Rectal smooth muscle tissue (tissue), 1 donor: ENCODE data around the gene PBX4.

Source experiments
- H3K27ac ChIP-seq: one replicate; pipeline ENCODE4 v1.7.0; 2013; ENCODE audit warnings: low read depth, low read length, inconsistent platforms
- H3K27me3 ChIP-seq: one replicate; pipeline ENCODE4 v1.7.0; 2013; ENCODE audit warnings: low read length; ENCODE audit not compliant: control insufficient read depth, insufficient read depth
- H3K36me3 ChIP-seq: one replicate; pipeline ENCODE4 v1.7.0; 2013; ENCODE audit warnings: low read length; ENCODE audit not compliant: control insufficient read depth, insufficient read depth
- H3K4me1 ChIP-seq: one replicate; pipeline ENCODE4 v1.7.0; 2013; ENCODE audit warnings: low read length; ENCODE audit not compliant: control insufficient read depth, insufficient read depth
- H3K4me3 ChIP-seq: one replicate; pipeline ENCODE4 v1.7.0; 2013; ENCODE audit warnings: low read length
- H3K9ac ChIP-seq: one replicate; pipeline ENCODE4 v1.7.0; 2013; ENCODE audit warnings: low read length

The PBX4 gene

GRCh38 chr19:19568802-19569756, 49.4 kb downstream of the PBX4 start:
- no peak overlapping the region for H3K4me3 ChIP-seq
- H3K4me1 ChIP-seq, result no peaks in the 10 kb centered on the region
- no peak overlapping the region for H3K27ac ChIP-seq
- no peak overlapping the region for H3K9ac ChIP-seq
- no peaks in the 10 kb centered on the region for H3K36me3 ChIP-seq
- no peaks in the 10 kb centered on the region for H3K27me3 ChIP-seq

GRCh38 chr19:19567391-19567790, 51.1 kb downstream of the PBX4 start:
- H3K4me1 ChIP-seq, result no peaks in the 10 kb centered on the region
- H3K27me3 ChIP-seq, result no peaks in the 10 kb centered on the region
- H3K36me3 ChIP-seq, result no peaks in the 10 kb centered on the region
- no peak overlapping the region for H3K27ac ChIP-seq
- no peak overlapping the region for H3K4me3 ChIP-seq
- H3K9ac ChIP-seq, result no peak overlapping the region

DNA sequence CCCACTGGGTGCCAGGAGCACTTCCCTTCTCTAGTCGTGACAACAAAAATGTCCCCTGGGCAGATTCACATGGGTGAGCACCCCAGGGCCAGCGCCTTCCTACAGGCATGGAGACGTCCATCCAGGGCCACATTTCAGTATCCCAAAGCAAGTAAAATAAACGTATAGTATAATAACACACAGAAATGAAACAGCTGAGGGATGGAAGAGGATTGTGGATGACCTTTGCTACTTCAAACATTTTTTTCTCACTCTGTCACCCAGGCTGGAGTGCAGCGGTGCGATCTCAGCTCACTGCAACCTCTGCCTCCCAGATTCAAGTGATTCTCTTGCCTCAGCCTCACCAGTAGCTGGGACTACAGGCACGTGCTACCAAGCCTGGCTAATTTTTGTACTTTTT, 52.2 kb downstream of the PBX4 start:
- no peak overlapping the region for H3K27ac ChIP-seq
- H3K4me3 ChIP-seq, result no peak overlapping the region
- no peaks in the 10 kb centered on the region for H3K36me3 ChIP-seq
- no peak overlapping the region for H3K9ac ChIP-seq
- H3K4me1 ChIP-seq, result no peaks in the 10 kb centered on the region
- no peaks in the 10 kb centered on the region for H3K27me3 ChIP-seq

GRCh38 chr19:19563348-19563848, 55.1 kb downstream of the PBX4 start:
- Histone ChIP-seq H3K9ac (no peak overlapping the region), H3K36me3 (no peaks in the 10 kb centered on the region), H3K27me3 (no peaks in the 10 kb centered on the region), H3K4me1 (no peaks in the 10 kb centered on the region), H3K27ac (no peak overlapping the region), H3K4me3 (no peak overlapping the region)

GRCh38 chr19:19562665-19563347, 55.7 kb downstream of the PBX4 start:
- Histone ChIP-seq H3K4me3 (no peak overlapping the region), H3K27ac (no peak overlapping the region), H3K36me3 (no peaks in the 10 kb centered on the region), H3K27me3 (no peaks in the 10 kb centered on the region), H3K9ac (no peak overlapping the region), H3K4me1 (no peaks in the 10 kb centered on the region)

DNA sequence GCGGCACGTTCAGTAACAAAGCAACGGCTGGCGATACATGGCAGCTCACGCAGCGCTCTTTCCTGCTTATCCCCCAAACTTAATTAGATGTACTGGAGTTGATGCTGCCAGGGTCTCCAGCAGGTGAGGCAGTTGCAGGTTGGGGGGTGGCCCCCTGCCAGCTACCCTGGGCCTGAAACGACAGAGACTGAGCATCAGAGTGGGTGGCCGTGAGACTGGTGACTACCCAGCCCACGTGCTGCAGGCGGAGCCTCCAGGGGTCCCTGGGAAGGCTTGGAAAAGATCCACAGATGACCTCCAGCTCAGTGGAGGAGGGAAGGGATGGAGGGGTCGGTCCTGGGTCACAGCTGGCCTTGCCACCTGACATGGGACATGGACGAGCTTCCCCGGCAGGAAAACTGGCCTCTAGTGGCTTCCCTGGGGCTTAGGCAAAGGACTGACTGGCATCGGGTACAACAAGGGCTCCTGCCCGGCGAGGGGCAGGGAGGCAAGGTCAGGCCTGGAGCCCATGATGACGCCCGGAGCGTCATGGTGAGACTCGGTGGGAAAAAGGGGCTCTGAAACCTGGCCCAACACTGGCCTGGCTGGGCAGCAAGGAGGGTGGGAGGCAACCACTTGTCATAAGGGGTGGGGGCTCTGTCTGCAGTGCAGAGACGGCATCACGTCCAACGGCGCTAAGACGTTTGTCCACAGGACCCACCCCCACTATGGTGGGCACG, 56.4 kb downstream of the PBX4 start:
- Histone ChIP-seq H3K9ac (no peak overlapping the region), H3K36me3 (no peaks in the 10 kb centered on the region), H3K27me3 (no peaks in the 10 kb centered on the region), H3K4me3 (no peak overlapping the region), H3K27ac (no peak overlapping the region), H3K4me1 (no peaks in the 10 kb centered on the region)

GRCh38 chr19:19559931-19560330, 58.6 kb downstream of the PBX4 start:
- no peaks in the 10 kb centered on the region for H3K36me3 ChIP-seq
- H3K4me1 ChIP-seq, result no peaks in the 10 kb centered on the region
- no peak overlapping the region for H3K4me3 ChIP-seq
- H3K27me3 ChIP-seq, result no peaks in the 10 kb centered on the region
- no peak overlapping the region for H3K9ac ChIP-seq
- no peak overlapping the region for H3K27ac ChIP-seq

DNA sequence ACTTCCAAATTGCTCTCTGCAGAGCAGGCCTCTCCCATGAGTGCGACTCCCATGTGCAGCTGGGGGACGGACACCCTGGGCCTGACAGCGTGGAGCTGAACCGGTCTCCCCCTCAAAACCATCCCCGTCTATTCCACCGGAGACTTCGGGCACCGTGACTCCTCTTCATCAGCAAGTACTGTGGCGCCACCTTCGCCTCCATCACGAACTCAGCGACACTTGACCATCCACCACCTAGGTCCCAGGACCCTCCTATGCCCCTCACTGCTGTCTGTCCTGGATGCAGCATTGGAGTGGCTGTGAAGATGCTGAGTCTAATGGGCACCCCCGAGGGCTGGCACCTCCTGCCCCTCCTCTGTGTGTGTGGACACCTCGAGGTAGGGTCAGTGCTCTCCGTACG, 59.9 kb downstream of the PBX4 start:
- H3K4me3 ChIP-seq, result no peak overlapping the region
- H3K27me3 ChIP-seq, result no peaks in the 10 kb centered on the region
- no peaks in the 10 kb centered on the region for H3K36me3 ChIP-seq
- H3K27ac ChIP-seq, result no peak overlapping the region
- H3K9ac ChIP-seq, result no peak overlapping the region
- H3K4me1 ChIP-seq, result no peaks in the 10 kb centered on the region

DNA sequence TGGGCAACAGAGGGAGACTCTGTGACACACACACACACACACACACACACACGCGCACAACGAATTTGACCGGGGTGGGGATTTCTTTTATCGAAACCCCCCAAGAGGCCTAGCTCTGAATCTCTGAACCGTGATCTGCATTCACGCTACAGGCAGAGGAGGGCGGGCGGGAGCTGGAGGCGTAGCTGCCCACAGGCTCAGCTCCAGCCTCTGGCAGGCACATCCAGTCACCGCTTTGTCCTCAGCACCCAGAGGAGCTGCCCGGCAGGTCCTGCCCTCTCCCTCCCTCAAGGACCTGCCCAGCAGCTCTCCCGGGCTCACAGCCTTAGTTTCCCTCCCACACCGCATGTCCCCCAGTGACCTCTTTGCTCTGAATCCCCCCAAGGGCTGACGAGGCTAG, 60.4 kb downstream of the PBX4 start:
- Histone ChIP-seq H3K36me3 (no peaks in the 10 kb centered on the region), H3K4me1 (no peaks in the 10 kb centered on the region)

GRCh38 chr19:19554074-19555023, 64.1 kb downstream of the PBX4 start:
- no peaks in the 10 kb centered on the region for H3K36me3 ChIP-seq
- H3K4me3 ChIP-seq, result no peak overlapping the region
- peaks cover 8% of the 10 kb centered on the region for H3K27me3 ChIP-seq
- H3K27ac ChIP-seq, result no peak overlapping the region
- no peak overlapping the region for H3K9ac ChIP-seq
- no peaks in the 10 kb centered on the region for H3K4me1 ChIP-seq

More for the DNA sequence above, 60.4 kb downstream of the PBX4 start:
- H3K9ac ChIP-seq, result no peak overlapping the region
- no peak overlapping the region for H3K4me3 ChIP-seq
- no peaks in the 10 kb centered on the region for H3K27me3 ChIP-seq
- no peak overlapping the region for H3K27ac ChIP-seq

- Histone ChIP-seq H3K27ac (no peak overlapping the region), H3K4me1 (no peaks in the 10 kb centered on the region), H3K9ac (no peak overlapping the region), H3K27me3 (peaks cover 11% of the 10 kb centered on the region), H3K4me3 (no peak overlapping the region), H3K36me3 (no peaks in the 10 kb centered on the region)
These were observed 64.8 kb downstream of the PBX4 start for GRCh38 chr19:19553670-19554069.
